ENCODE measurements around the gene PLIN4. TPM values are rescaled to one million over a fixed set of nuclear protein-coding genes. Genes with fewer than 3 reads are reported as not detected.

The PLIN4 gene
- total RNA-seq, 1 donor from 2014 or later, result 25.7 TPM

GRCh38 chr19:4523306-4524110 lies 5.2 kb upstream of the PLIN4 start:
- DNase-seq, result no peak

GRCh38 chr19:4522291-4523002 lies 4.2 kb upstream of the PLIN4 start:
- no peak for DNase-seq

GRCh38 chr19:4521888-4522242 lies 3.6 kb upstream of the PLIN4 start:
- DNase-seq, result no peak

- DNase-seq, result no peak
These were observed 3.0 kb upstream of the PLIN4 start for GRCh38 chr19:4521170-4521887.

GRCh38 chr19:4519521-4520277 lies 1.4 kb upstream of the PLIN4 start:
- DNase-seq, result no peak

- DNase-seq, result no peak
These were observed 848 bp upstream of the PLIN4 start for GRCh38 chr19:4519172-4519496.

- DNase-seq, result no peak
These were observed 732 bp downstream of the PLIN4 start for GRCh38 chr19:4517451-4518057.

- DNase-seq, result no peak
These were observed 1.4 kb downstream of the PLIN4 start for GRCh38 chr19:4516939-4517300.

- no peak for DNase-seq
These were observed 1.9 kb downstream of the PLIN4 start for GRCh38 chr19:4516199-4516938.

GRCh38 chr19:4515732-4516131 lies 2.6 kb downstream of the PLIN4 start:
- DNase-seq, result no peak

GRCh38 chr19:4513248-4513647 lies 5.0 kb downstream of the PLIN4 start:
- DNase-seq, result no peak

GRCh38 chr19:4512070-4512469 lies 6.2 kb downstream of the PLIN4 start:
- DNase-seq, result no peak

- no peak for DNase-seq
These were observed 6.8 kb downstream of the PLIN4 start for GRCh38 chr19:4511300-4512054.

- no peak for DNase-seq
These were observed 7.6 kb downstream of the PLIN4 start for GRCh38 chr19:4510435-4511255.

GRCh38 chr19:4508698-4509097 lies 9.6 kb downstream of the PLIN4 start:
- DNase-seq, result no peak

- no peak for DNase-seq
These were observed 10.5 kb downstream of the PLIN4 start for GRCh38 chr19:4507804-4508203.

- DNase-seq, result no peak
These were observed 11.2 kb downstream of the PLIN4 start for GRCh38 chr19:4507150-4507452.

GRCh38 chr19:4506449-4507149 lies 11.7 kb downstream of the PLIN4 start:
- no peak for DNase-seq
